HG02840 (cell line): ENCODE data around the gene USP6NL.
A peak's percentile ranks its signal among the peaks of the same experiment; 100 is the strongest.

Source experiments
- ATAC-seq: cut with Tn5 transposase; IDR thresholded peaks from one replicate; pipeline ENCODE4 v1.9.1; 2021; ENCODE audit warnings: mild to moderate bottlenecking, moderate library complexity, moderate number of reproducible peaks; ENCODE audit not compliant: unreplicated experiment, low FRiP score

The USP6NL gene

GRCh38 chr10:11553773-11554381 lies 57.6 kb downstream of the USP6NL start:
- ATAC-seq: peak; percentile 82

GRCh38 chr10:11551916-11552602 lies 59.4 kb downstream of the USP6NL start:
- ATAC-seq: no peak

- ATAC-seq: no peak
Measured at GRCh38 chr10:11551104-11551503, 60.3 kb downstream of the USP6NL start.

- ATAC-seq: no peak
Measured at GRCh38 chr10:11548768-11549099, 62.7 kb downstream of the USP6NL start.

- no peak for ATAC-seq
Measured at GRCh38 chr10:11548065-11548767, 63.2 kb downstream of the USP6NL start.

GRCh38 chr10:11546581-11546980 lies 64.9 kb downstream of the USP6NL start:
- ATAC-seq: no peak

GRCh38 chr10:11541296-11541695 lies 70.2 kb downstream of the USP6NL start:
- no peak for ATAC-seq

- ATAC-seq: no peak
Measured at GRCh38 chr10:11539191-11539868, 72.1 kb downstream of the USP6NL start.

GRCh38 chr10:11538834-11539190 lies 72.6 kb downstream of the USP6NL start:
- no peak for ATAC-seq

- no peak for ATAC-seq
Measured at GRCh38 chr10:11536228-11536627, 75.2 kb downstream of the USP6NL start.

GRCh38 chr10:11535346-11535959 lies 76.0 kb downstream of the USP6NL start:
- ATAC-seq: no peak

GRCh38 chr10:11533328-11533781 lies 78.1 kb downstream of the USP6NL start:
- no peak for ATAC-seq

- no peak for ATAC-seq
Measured at GRCh38 chr10:11532306-11532705, 79.1 kb downstream of the USP6NL start.

GRCh38 chr10:11530806-11531205 lies 80.6 kb downstream of the USP6NL start:
- no peak for ATAC-seq

GRCh38 chr10:11529276-11529903 lies 82.1 kb downstream of the USP6NL start:
- ATAC-seq: no peak

- no peak for ATAC-seq
Measured at GRCh38 chr10:11528286-11528685, 83.2 kb downstream of the USP6NL start.

- no peak for ATAC-seq
Measured at GRCh38 chr10:11527691-11528255, 83.7 kb downstream of the USP6NL start.

- no peak for ATAC-seq
Measured at GRCh38 chr10:11527068-11527467, 84.4 kb downstream of the USP6NL start.

GRCh38 chr10:11525503-11525902 lies 85.9 kb downstream of the USP6NL start:
- no peak for ATAC-seq

GRCh38 chr10:11522821-11523245 lies 88.6 kb downstream of the USP6NL start:
- ATAC-seq: no peak
